ELF-1 (cell line): Measurements from ENCODE around the gene VPS29.
"Not testable (repeated sequence)": the region's sequence is repeated elsewhere in the genome, so short reads cannot be mapped to it uniquely, and the experiment has no call there.

Experiments used
- DNase-seq: peaks from one replicate; pipeline ENCODE4 v3.0.0-alpha.2; 2016; ENCODE audit warnings: low read depth, low spot score

The VPS29 gene

GRCh38 chr12:110501752-110502738 lies at the start of gene VPS29, which contains the start of gene RAD9B:
Gene VPS29, minus strand, starts transcription at chr12:110502111. Its CDS starts 60 bp downstream, at chr12:110502051.
Gene RAD9B, plus strand, starts transcription at chr12:110502331. Its CDS starts 7 bp downstream, at chr12:110502338.
- DNase-seq, result peak; percentile 99

DNA sequence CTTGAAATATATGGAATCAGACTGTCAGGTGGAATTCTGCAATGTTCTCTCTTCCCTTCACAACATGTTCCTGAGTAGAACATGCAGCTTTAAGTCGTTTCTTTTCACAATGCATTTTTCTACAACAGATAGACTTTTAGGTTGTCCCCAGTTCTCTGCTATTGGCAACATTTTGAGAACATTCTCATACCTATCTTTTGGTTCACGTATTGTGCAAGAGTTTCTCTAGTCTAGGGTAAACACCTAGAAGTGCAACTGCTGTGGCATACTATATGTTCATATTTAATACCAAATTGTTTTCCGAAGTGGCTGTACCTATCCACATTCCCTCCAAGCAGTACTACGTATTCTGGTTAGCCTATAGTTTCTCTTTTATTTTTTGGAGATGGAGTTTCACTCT lies 49.1 kb upstream of the VPS29 start:
- DNase-seq, result no peak

- DNase-seq, result no peak
Observed at GRCh38 chr12:110549716-110550115, 47.8 kb upstream of the VPS29 start.

GRCh38 chr12:110548678-110549077 lies 46.8 kb upstream of the VPS29 start:
- DNase-seq, result no peak

GRCh38 chr12:110547090-110547489 lies 45.2 kb upstream of the VPS29 start:
- no peak for DNase-seq

GRCh38 chr12:110546339-110546738 lies 44.4 kb upstream of the VPS29 start:
- no peak for DNase-seq

GRCh38 chr12:110545812-110546211 lies 43.9 kb upstream of the VPS29 start:
- DNase-seq, result no peak

DNA sequence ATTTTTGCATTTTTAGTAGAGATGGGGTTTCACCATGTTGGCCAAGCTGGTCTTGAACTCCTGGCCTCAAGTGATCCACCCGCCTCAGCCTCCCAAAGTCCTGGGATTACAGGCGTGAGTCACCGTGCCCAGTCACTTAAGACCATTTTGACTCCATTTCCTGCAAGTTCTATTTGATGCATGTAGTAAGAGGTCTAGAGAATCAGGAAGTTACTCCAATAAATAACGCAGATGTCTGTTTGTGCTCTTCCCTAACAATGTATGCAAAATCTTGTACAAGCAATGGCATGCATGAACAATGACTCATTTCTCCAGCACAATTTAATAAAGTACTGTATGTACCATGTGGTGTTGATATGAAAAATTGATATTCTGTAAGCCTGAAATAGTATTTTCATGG lies 43.3 kb upstream of the VPS29 start:
- DNase-seq, result not testable (repeated sequence)

DNA sequence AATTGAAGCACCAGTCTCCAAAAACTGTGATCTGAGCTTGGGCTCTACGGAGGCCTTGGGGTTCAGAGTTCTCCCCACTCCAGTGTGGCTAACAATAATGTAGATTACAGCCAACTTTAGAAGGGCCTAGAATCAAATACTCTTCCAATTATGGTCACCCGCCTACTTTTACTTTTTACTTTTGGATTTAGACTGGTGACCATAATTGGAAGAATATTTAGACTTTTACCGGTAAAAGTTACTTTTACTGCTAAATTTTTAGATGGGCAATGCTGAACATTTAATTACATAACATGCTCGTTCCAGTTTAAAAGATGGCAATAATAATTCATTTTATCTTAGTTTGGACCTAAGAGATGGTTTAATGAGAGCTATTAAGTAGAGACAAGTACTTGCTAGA lies 42.1 kb upstream of the VPS29 start:
- no peak for DNase-seq

- DNase-seq, result no peak
Observed at GRCh38 chr12:110543252-110543959, 41.5 kb upstream of the VPS29 start.

DNA sequence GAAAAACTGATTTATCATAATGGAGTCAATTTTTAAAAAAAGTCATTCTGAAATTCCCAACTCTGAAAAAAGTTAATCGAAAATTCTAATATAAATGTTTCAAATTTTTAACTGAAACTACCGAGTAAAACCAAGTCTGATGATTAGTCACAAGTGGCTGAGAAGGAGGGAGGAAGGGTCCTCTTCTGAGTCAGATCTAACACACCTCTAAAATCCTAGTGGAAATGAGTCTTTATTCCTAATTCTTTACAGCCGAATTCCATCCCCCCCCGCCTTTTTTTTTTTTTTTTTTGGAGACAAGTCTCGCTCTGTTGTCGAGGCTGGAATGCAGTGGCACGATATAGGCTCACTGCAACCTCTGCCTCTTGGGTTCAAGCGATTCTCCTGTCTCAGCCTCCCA lies 38.1 kb upstream of the VPS29 start:
- DNase-seq, result no peak

DNA sequence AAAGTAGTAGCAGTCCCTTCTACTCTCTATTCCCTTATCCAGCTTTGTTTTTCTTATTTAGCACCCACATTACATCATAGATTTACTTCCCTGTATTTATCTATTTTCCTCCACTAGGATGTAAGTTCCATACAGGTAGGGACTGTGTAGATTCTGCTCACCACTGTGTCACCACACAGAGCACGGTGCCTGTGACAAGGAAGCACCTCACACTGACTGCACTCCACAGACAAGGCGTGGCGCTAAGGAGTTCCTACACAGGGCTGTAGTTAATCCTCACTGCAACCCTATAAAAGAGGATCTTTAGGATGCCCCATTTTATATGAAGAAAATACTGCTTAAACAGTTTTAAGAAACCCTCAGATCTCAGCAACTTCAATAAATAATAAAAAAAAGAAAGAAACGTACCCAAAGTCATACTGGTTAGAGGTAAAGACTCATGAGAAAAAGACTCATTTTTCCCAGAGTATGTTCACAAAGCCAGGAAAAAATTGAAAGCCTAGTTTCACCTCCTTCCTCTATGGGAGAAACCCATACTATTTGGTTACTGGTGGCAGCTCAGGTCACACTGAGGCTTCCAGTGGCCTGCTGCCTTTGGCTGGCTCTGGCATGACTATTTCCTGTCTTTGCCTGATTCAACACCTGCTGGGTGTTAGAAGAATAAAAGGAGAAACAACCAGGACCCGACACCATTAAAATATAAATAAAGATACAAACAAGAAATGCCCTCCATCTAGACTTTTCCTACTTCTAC lies 37.1 kb upstream of the VPS29 start:
- no peak for DNase-seq

- DNase-seq, result no peak
Observed at GRCh38 chr12:110537605-110538409, 35.9 kb upstream of the VPS29 start.

DNA sequence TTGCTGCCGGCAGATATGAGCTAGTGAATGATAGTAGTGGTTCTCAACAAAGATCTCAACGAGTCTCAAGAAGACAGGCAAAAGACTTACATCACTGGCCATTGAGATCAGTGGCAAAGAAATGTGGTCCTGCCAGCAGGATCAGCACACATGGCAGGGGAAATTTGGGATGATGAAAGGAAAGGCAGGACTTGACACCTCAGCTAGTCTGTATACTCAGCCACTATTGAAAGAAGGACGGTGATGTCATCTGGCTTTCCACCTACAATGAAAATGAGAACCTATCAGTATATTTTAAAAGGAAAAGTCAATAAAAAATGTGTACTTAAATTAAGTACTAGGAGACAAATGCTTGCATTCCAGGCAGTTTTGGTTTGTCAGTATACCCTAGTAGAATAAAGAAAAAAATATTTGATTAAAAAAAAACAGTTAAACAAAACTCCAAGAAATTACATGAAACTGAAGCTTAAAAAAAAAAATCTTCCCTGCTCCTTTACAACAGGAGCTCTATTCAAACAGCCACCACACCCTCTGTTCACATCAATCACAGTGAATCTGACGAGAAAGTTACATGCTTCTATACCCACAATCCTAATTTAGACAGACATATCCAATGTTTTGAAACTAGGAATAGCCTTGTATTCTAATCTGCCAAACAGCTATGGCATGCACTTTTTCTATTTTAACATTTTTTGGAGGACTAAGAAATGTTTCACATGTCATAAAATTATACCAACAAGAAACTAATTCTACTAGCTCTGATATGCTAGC lies 35.1 kb upstream of the VPS29 start:
- no peak for DNase-seq

GRCh38 chr12:110534811-110535210 lies 32.9 kb upstream of the VPS29 start:
- DNase-seq, result no peak

DNA sequence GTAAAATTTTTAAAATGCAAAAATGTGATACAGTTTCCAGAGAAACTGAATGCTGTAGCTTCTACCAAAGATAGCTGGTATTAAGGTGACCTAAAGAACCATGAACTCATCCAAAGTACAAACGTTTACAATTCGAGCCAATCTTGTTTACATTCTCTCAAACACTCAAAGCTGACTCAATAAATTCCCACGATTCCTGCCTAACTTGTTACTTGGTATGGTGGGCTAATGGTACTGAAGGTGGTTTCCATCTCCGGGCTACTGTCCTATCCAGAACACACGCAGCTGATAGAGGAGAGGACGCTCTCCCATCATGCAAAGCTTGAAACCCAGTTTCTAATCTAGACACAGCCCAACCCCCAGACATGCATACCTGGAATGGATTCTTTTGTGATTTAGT lies 31.7 kb upstream of the VPS29 start:
- peak; percentile 40 for DNase-seq

- DNase-seq, result no peak
Observed at GRCh38 chr12:110532644-110533043, 30.7 kb upstream of the VPS29 start.

DNA sequence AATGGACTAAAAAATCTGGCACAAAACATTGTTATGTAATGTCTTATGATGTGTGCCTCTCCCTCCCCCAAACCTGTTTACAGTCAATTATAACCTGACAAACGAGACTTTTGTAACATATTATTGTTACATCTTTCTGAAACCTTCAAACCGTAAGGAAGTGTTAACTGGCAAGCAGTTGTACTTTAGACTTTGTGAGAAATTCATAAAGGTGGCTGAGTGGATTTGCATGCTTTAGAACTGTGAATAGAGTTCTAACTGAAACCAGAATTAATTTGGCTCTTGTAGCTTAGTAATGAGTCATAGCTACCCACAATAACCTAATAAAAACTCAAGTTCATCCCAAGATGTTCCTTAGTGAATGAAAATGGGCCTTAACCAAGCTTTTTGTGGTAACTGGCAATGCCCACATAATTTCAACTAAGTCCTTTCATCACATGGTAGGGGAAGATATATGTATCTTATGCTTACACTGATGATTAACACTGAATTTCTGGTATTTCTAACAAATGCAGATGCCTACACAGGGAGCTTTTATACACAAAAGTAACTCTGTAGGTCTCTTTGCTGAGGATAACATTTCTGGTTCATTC lies 29.9 kb upstream of the VPS29 start:
- no peak for DNase-seq

DNA sequence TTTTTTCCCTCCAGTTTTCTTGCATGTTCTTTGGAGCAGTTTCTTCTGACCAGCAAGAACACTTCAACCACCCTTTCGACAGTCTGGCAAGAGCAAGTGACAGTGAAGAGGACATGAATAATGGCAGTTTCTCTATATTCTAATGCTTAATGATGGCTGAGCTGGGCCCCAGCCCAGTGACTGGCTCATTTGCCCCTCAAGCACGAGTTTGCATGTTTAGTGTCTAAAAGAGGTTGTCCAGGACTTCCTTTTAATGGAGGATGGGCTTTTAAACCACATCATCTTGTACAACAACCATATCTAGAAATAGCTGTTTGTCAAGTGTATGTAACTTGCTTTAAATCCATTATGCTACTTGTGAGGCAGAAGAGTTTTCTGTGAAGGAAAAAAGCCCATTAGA lies 28.6 kb upstream of the VPS29 start:
- DNase-seq, result no peak

- DNase-seq, result no peak
Observed at GRCh38 chr12:110528277-110528839, 26.4 kb upstream of the VPS29 start.
